ENCODE data around the gene KCNE1.

- TF ChIP-seq CTCF (conservative IDR thresholded peaks at IDR 0.05; ENCODE audit: low read length) (no peak), EZH2phosphoT487 (IDR thresholded peaks at IDR 0.05; ENCODE audit: borderline replicate concordance) (no peak)
These were observed 47.1 kb upstream of the KCNE1 start for GRCh38 chr21:34559089-34559631.
